Upper lobe of left lung (tissue), 6 donors: ENCODE data around the gene TAF15. TPM values are rescaled to one million over a fixed set of nuclear protein-coding genes. Genes with fewer than 3 reads are reported as not detected.

Source experiments
- ATAC-seq, 2 donors: fragments of 200-7000 bp; cut with Tn5 transposase; one replicate each; pipeline ENCODE4 v1.9.1; 2022; ENCODE audit warnings: mild to moderate bottlenecking in 2 of 2, moderate library complexity in 2 of 2; ENCODE audit not compliant: low FRiP score in 2 of 2
- DNase-seq, 2 donors: peaks; one replicate each; pipeline ENCODE4 v3.0.0-alpha.2; 2019 to 2020
- H3K27ac ChIP-seq, 4 donors: fragments of 200-600 bp; sonication (generic); one replicate each; pipeline ENCODE4 v1.5.1; 2016 to 2019
- H3K27me3 ChIP-seq, 4 donors: fragments of 200-600 bp; sonication (generic); one replicate each; pipeline ENCODE4 v1.5.1; 2017 to 2019
- H3K36me3 ChIP-seq, 4 donors: fragments of 200-600 bp; sonication (generic); one replicate each; pipeline ENCODE4 v1.5.1; 2016 to 2019
- H3K4me1 ChIP-seq, 4 donors: fragments of 200-600 bp; sonication (generic); one replicate each; pipeline ENCODE4 v1.5.1; 2018 to 2019
- H3K4me3 ChIP-seq, 4 donors: fragments of 200-600 bp; sonication (generic); one replicate each; pipeline ENCODE4 v1.5.1; 2017 to 2019; ENCODE audit warnings: mild to moderate bottlenecking in 2 of 4, moderate library complexity in 1 of 4
- H3K9me3 ChIP-seq, 4 donors: fragments of 200-600 bp; sonication (generic); one replicate each; pipeline ENCODE4 v1.5.1; 2018 to 2019
- EP300 ChIP-seq, 4 donors: sonication (generic); formaldehyde crosslinking; IDR thresholded peaks; one replicate each; pipeline ENCODE4 v1.5.1; 2017; ENCODE audit warnings: antibody characterized with exemption in 4 of 4, control low read depth in 2 of 4
- POLR2A ChIP-seq, 4 donors: fragments of 450-650 bp; IDR thresholded peaks; one replicate each; pipeline ENCODE4 v1.5.1; 2016 to 2017; ENCODE audit warnings: antibody characterized with exemption in 4 of 4, mild to moderate bottlenecking in 2 of 4
- POLR2AphosphoS5 ChIP-seq, 2 donors: sonication (generic); formaldehyde crosslinking; IDR thresholded peaks; one replicate each; pipeline ENCODE4 v1.5.1; 2017; ENCODE audit warnings: antibody characterized with exemption in 2 of 2
- WGBS, 2 donors: methylation state at CpG; one replicate each; pipeline ENCODE4 v1.1.5; 2017 to 2018; 5-methylcytosine and 5-hydroxymethylcytosine counted together
- total RNA-seq, 6 donors: library from RNA; depleted of rRNA in 4 of 6; stranded (reverse); fragments of >200 nt in 4 of 6; gene quantifications; one replicate each; pipeline versions ENCODE4 v1.1.0 to v1.2.1, GENCODE V29; 2016 to 2021
- TF ChIP-seq, protein P1 (sequence below), 6 experiments: fragments of 450-650 bp in 4 of 6; fragments of 200-600 bp in 2 of 6; sonication (generic) in 2 of 6; IDR thresholded peaks; one replicate each; pipeline ENCODE4 v1.5.1; 2016 to 2019; ENCODE audit warnings: antibody characterized with exemption in 6 of 6
- donor health status: DM: no; HTN: no; CAD: no; lungs with moderate emphysema.
- donor health status: DM: no; HTN: yes; CAD: no; lungs with severe emphysema.

Gene TAF15
- total RNA-seq, 6 donors from 2014 or later, result 42.4 to 137 (median 93.0) TPM

GRCh38 chr17:35821308-35821707 lies 12.0 kb downstream of the TAF15 start:
- no peak overlapping the region for H3K4me3 ChIP-seq
- H3K9me3 ChIP-seq, result no peaks in the 10 kb centered on the region
- peaks cover 28 to 90% (median 39%) of the 10 kb centered on the region in 4 donors for H3K36me3 ChIP-seq
- DNase-seq (no peak), ATAC-seq (no peak)
- 87 to 95% methylated on average over 2 of the region's 2 CpGs for WGBS, 2 donors
- H3K27ac ChIP-seq, result no peak overlapping the region
- H3K4me1 ChIP-seq, result peaks cover 5 to 18% (median 10%) of the 10 kb centered on the region in 4 donors
- no peak for TF ChIP-seq EP300 (IDR thresholded peaks at IDR 0.05)
- TF ChIP-seq, protein P1, sequence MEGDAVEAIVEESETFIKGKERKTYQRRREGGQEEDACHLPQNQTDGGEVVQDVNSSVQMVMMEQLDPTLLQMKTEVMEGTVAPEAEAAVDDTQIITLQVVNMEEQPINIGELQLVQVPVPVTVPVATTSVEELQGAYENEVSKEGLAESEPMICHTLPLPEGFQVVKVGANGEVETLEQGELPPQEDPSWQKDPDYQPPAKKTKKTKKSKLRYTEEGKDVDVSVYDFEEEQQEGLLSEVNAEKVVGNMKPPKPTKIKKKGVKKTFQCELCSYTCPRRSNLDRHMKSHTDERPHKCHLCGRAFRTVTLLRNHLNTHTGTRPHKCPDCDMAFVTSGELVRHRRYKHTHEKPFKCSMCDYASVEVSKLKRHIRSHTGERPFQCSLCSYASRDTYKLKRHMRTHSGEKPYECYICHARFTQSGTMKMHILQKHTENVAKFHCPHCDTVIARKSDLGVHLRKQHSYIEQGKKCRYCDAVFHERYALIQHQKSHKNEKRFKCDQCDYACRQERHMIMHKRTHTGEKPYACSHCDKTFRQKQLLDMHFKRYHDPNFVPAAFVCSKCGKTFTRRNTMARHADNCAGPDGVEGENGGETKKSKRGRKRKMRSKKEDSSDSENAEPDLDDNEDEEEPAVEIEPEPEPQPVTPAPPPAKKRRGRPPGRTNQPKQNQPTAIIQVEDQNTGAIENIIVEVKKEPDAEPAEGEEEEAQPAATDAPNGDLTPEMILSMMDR (IDR thresholded peaks at IDR 0.05), result no peak
- no peak for TF ChIP-seq POLR2AphosphoS5 (IDR thresholded peaks at IDR 0.05)
- TF ChIP-seq POLR2A (IDR thresholded peaks at IDR 0.05), result no peak
- H3K27me3 ChIP-seq, result no peaks in the 10 kb centered on the region

- Histone ChIP-seq H3K36me3 (peaks cover 33 to 92% (median 44%) of the 10 kb centered on the region in 4 donors), H3K9me3 (no peaks in the 10 kb centered on the region), H3K27me3 (no peaks in the 10 kb centered on the region), H3K4me3 (no peak overlapping the region), H3K4me1 (no peaks in the 10 kb centered on the region), H3K27ac (no peak overlapping the region)
- DNase-seq (no peak), ATAC-seq (no peak)
- 97 to 100% methylated on average over 1 of the region's 1 CpG for WGBS, 2 donors
- TF ChIP-seq EP300 (IDR thresholded peaks at IDR 0.05), result no peak
- no peak for TF ChIP-seq POLR2AphosphoS5 (IDR thresholded peaks at IDR 0.05)
- no peak for TF ChIP-seq POLR2A (IDR thresholded peaks at IDR 0.05)
- TF ChIP-seq, protein P1 (IDR thresholded peaks at IDR 0.05), result no peak
Measured at GRCh38 chr17:35825206-35825605, 15.9 kb downstream of the TAF15 start.

DNA sequence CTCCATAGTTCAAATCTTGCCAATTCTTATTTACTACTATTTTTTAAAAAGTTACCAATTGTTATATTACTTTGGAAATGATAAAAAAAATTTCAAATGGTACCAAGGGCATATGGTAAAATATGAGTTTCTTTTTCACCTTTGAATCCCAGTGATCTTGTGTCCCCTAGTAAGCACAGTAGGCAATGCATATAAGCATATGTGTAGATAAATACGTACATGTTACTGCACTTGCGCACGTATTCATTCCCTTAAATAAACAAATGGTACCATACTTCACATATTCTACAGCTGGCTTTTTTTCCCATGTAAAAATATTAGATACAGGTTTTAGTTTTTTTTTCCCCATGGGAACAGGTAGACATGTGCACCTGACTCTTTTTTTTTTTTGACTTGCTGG lies 31.8 kb downstream of the TAF15 start:
- H3K4me3 ChIP-seq, result no peak overlapping the region
- WGBS, 2 donors, result 94% methylated on average over 3 of the region's 3 CpGs
- DNase-seq (no peak), ATAC-seq (no peak)
- H3K36me3 ChIP-seq, result peaks cover 71 to 99% (median 93%) of the 10 kb centered on the region in 4 donors
- H3K27ac ChIP-seq, result no peak overlapping the region
- no peaks in the 10 kb centered on the region for H3K4me1 ChIP-seq
- no peaks in the 10 kb centered on the region for H3K27me3 ChIP-seq
- no peak for TF ChIP-seq POLR2A (IDR thresholded peaks at IDR 0.05)
- TF ChIP-seq POLR2AphosphoS5 (IDR thresholded peaks at IDR 0.05), result no peak
- no peaks in the 10 kb centered on the region for H3K9me3 ChIP-seq

GRCh38 chr17:35841505-35841904 lies 32.2 kb downstream of the TAF15 start:
- no peak for DNase-seq
- TF ChIP-seq EP300 (IDR thresholded peaks at IDR 0.05), result no peak
- TF ChIP-seq, protein P1 (IDR thresholded peaks at IDR 0.05), result no peak
- no peak for TF ChIP-seq POLR2A (IDR thresholded peaks at IDR 0.05)
- no peak for TF ChIP-seq POLR2AphosphoS5 (IDR thresholded peaks at IDR 0.05)
- no peak for ATAC-seq
- no peaks in the 10 kb centered on the region for H3K4me1 ChIP-seq
- WGBS, 2 donors, result 86 to 91% methylated on average over 4 of the region's 4 CpGs
- no peak overlapping the region for H3K27ac ChIP-seq
- H3K9me3 ChIP-seq, result no peaks in the 10 kb centered on the region
- H3K27me3 ChIP-seq, result no peaks in the 10 kb centered on the region
- no peak overlapping the region for H3K4me3 ChIP-seq
- H3K36me3 ChIP-seq, result peaks cover 67 to 99% (median 91%) of the 10 kb centered on the region in 4 donors

GRCh38 chr17:35842239-35842638 lies 33.0 kb downstream of the TAF15 start:
- DNase-seq, result no peak
- Histone ChIP-seq H3K4me1 (peaks cover 0 to 1% (median 0%) of the 10 kb centered on the region in 4 donors), H3K27me3 (no peaks in the 10 kb centered on the region), H3K9me3 (no peaks in the 10 kb centered on the region), H3K36me3 (peaks cover 60 to 99% (median 87%) of the 10 kb centered on the region in 4 donors), H3K27ac (no peak overlapping the region), H3K4me3 (no peak overlapping the region)
- TF ChIP-seq POLR2AphosphoS5 (IDR thresholded peaks at IDR 0.05) (no peak), EP300 (IDR thresholded peaks at IDR 0.05) (no peak), POLR2A (IDR thresholded peaks at IDR 0.05) (no peak)
- TF ChIP-seq, protein P1 (IDR thresholded peaks at IDR 0.05), result no peak
- ATAC-seq, result no peak
- 98 to 99% methylated on average over 5 of the region's 5 CpGs for WGBS, 2 donors
